IPS-15b (cell line): ENCODE results near the gene KCNQ2.

ENCODE experiments used
- H3K27me3 ChIP-seq: one replicate; pipeline ENCODE4 v1.6.1; 2013; ENCODE audit warnings: low read length; ENCODE audit not compliant: control insufficient read depth, insufficient read depth
- H3K36me3 ChIP-seq: one replicate; pipeline ENCODE4 v1.6.1; 2013; ENCODE audit warnings: low read length; ENCODE audit not compliant: control insufficient read depth, insufficient read depth
- H3K4me1 ChIP-seq: one replicate; pipeline ENCODE4 v1.6.1; 2013; ENCODE audit warnings: mild to moderate bottlenecking, low read length; ENCODE audit not compliant: control insufficient read depth, insufficient read depth
- H3K4me3 ChIP-seq: one replicate; pipeline ENCODE4 v1.5.1; 2013; ENCODE audit warnings: low read depth, low read length
- H3K9ac ChIP-seq: one replicate; pipeline ENCODE4 v1.6.1; 2013; ENCODE audit warnings: low read depth, mild to moderate bottlenecking, low read length
- H3K9me3 ChIP-seq: one replicate; pipeline ENCODE4 v1.6.1; 2013; ENCODE audit warnings: mild to moderate bottlenecking, low read length; ENCODE audit not compliant: control insufficient read depth, insufficient read depth

The KCNQ2 gene

GRCh38 chr20:63441136-63442099, 31.0 kb downstream of the KCNQ2 start:
- Histone ChIP-seq H3K4me3 (no peak overlapping the region), H3K9ac (no peak overlapping the region), H3K4me1 (no peaks in the 10 kb centered on the region), H3K36me3 (peaks cover 17% of the 10 kb centered on the region), H3K9me3 (no peaks in the 10 kb centered on the region), H3K27me3 (no peaks in the 10 kb centered on the region)

- no peaks in the 10 kb centered on the region for H3K4me1 ChIP-seq
These were observed 32.0 kb downstream of the KCNQ2 start for GRCh38 chr20:63440366-63440955.

GRCh38 chr20:63439866-63440265, 32.6 kb downstream of the KCNQ2 start:
- Histone ChIP-seq H3K4me1 (no peaks in the 10 kb centered on the region), H3K9me3 (no peaks in the 10 kb centered on the region), H3K9ac (no peak overlapping the region), H3K4me3 (no peak overlapping the region), H3K36me3 (peaks cover 17% of the 10 kb centered on the region), H3K27me3 (no peaks in the 10 kb centered on the region)

More at GRCh38 chr20:63440366-63440955, 32.0 kb downstream of the KCNQ2 start:
- no peaks in the 10 kb centered on the region for H3K9me3 ChIP-seq
- H3K4me3 ChIP-seq: no peak overlapping the region
- peaks cover 17% of the 10 kb centered on the region for H3K36me3 ChIP-seq
- H3K27me3 ChIP-seq: no peaks in the 10 kb centered on the region
- no peak overlapping the region for H3K9ac ChIP-seq

- no peaks in the 10 kb centered on the region for H3K9me3 ChIP-seq
- H3K4me3 ChIP-seq: no peak overlapping the region
These were observed 34.3 kb downstream of the KCNQ2 start for GRCh38 chr20:63438121-63438520.

GRCh38 chr20:63435552-63435951, 36.9 kb downstream of the KCNQ2 start:
- peaks cover 13% of the 10 kb centered on the region for H3K36me3 ChIP-seq
- no peak overlapping the region for H3K4me3 ChIP-seq
- no peak overlapping the region for H3K9ac ChIP-seq
- peaks cover 2% of the 10 kb centered on the region for H3K4me1 ChIP-seq
- no peaks in the 10 kb centered on the region for H3K27me3 ChIP-seq
- H3K9me3 ChIP-seq: no peaks in the 10 kb centered on the region

More at GRCh38 chr20:63438121-63438520, 34.3 kb downstream of the KCNQ2 start:
- Histone ChIP-seq H3K27me3 (no peaks in the 10 kb centered on the region), H3K4me1 (peaks cover 2% of the 10 kb centered on the region), H3K9ac (no peak overlapping the region), H3K36me3 (peaks cover 13% of the 10 kb centered on the region)

GRCh38 chr20:63434599-63435378, 37.7 kb downstream of the KCNQ2 start:
- peaks cover 2% of the 10 kb centered on the region for H3K4me1 ChIP-seq

GRCh38 chr20:63433756-63434531, 38.5 kb downstream of the KCNQ2 start:
- Histone ChIP-seq H3K4me1 (peaks cover 2% of the 10 kb centered on the region), H3K27me3 (no peaks in the 10 kb centered on the region), H3K36me3 (peaks cover 5% of the 10 kb centered on the region), H3K9me3 (no peaks in the 10 kb centered on the region), H3K4me3 (no peak overlapping the region), H3K9ac (no peak overlapping the region)

More at GRCh38 chr20:63434599-63435378, 37.7 kb downstream of the KCNQ2 start:
- Histone ChIP-seq H3K36me3 (peaks cover 12% of the 10 kb centered on the region), H3K9me3 (no peaks in the 10 kb centered on the region), H3K27me3 (no peaks in the 10 kb centered on the region), H3K4me3 (no peak overlapping the region), H3K9ac (no peak overlapping the region)

- Histone ChIP-seq H3K27me3 (no peaks in the 10 kb centered on the region), H3K36me3 (peaks cover 5% of the 10 kb centered on the region), H3K4me1 (peaks cover 2% of the 10 kb centered on the region), H3K9ac (peak overlapping the region; percentile 37), H3K4me3 (no peak overlapping the region), H3K9me3 (no peaks in the 10 kb centered on the region)
These were observed 39.1 kb downstream of the KCNQ2 start for GRCh38 chr20:63433351-63433750.

GRCh38 chr20:63432577-63433325, 39.7 kb downstream of the KCNQ2 start:
- Histone ChIP-seq H3K9me3 (no peaks in the 10 kb centered on the region), H3K27me3 (no peaks in the 10 kb centered on the region), H3K36me3 (no peaks in the 10 kb centered on the region), H3K4me1 (peaks cover 2% of the 10 kb centered on the region), H3K9ac (peak overlapping the region; percentile 37), H3K4me3 (no peak overlapping the region)

- no peaks in the 10 kb centered on the region for H3K36me3 ChIP-seq
- no peaks in the 10 kb centered on the region for H3K27me3 ChIP-seq
These were observed 40.5 kb downstream of the KCNQ2 start for GRCh38 chr20:63431944-63432343.

More at GRCh38 chr20:63431944-63432343, 40.5 kb downstream of the KCNQ2 start:
- no peak overlapping the region for H3K4me3 ChIP-seq
- H3K9me3 ChIP-seq: no peaks in the 10 kb centered on the region
- peaks cover 2% of the 10 kb centered on the region for H3K4me1 ChIP-seq
- no peak overlapping the region for H3K9ac ChIP-seq
